HepG2 (cell line): ENCODE measurements around the gene PPP4R3A. TPM values are rescaled to one million over a fixed set of nuclear protein-coding genes. Genes with fewer than 3 reads are reported as not detected.

ENCODE experiments used
- HDAC6 ChIP-seq: fragments of 200-600 bp; sonication (generic); IDR thresholded peaks from 2 replicates; pipeline ENCODE4 v1.7.0; 2017; ENCODE audit warnings: mild to moderate bottlenecking, antibody characterized with exemption, low read length, low read depth
- MXD3 ChIP-seq: IDR thresholded peaks from 2 replicates; pipeline ENCODE4 v1.6.1; 2016; ENCODE audit warnings: mild to moderate bottlenecking, missing biosample characterization, missing genetic modification reagents
- PRPF4 ChIP-seq: fragments of 200-400 bp; formaldehyde crosslinking; IDR thresholded peaks from 2 replicates; pipeline ENCODE4 v1.6.1; 2016; ENCODE audit warnings: low read length, low read depth; ENCODE audit not compliant: poor library complexity, severe bottlenecking
- RAD21 ChIP-seq: fragments of 450-650 bp; formaldehyde crosslinking; IDR thresholded peaks from 2 replicates; pipeline ENCODE4 v1.5.0; 2020; ENCODE audit warnings: mild to moderate bottlenecking
- SIN3B ChIP-seq: fragments of 150-350 bp; IDR thresholded peaks from 2 replicates; pipeline ENCODE4 v1.6.1; 2014; ENCODE audit warnings: low read length
- TBL1XR1 ChIP-seq: fragments of 150-350 bp; IDR thresholded peaks from 2 replicates; pipeline ENCODE4 v1.6.1; 2014; ENCODE audit warnings: borderline replicate concordance, low read length; ENCODE audit not compliant: partially characterized antibody
- TBX2 ChIP-seq: sonication (generic); formaldehyde crosslinking; IDR thresholded peaks from 2 replicates; pipeline ENCODE4 v1.5.0; 2020; ENCODE audit warnings: missing genetic modification reagents, mild to moderate bottlenecking, borderline replicate concordance
- TCF12 ChIP-seq, 2 experiments: fragments of 450-650 bp in 1 of 2; sonication (generic) in 1 of 2; formaldehyde crosslinking in 1 of 2; IDR thresholded peaks; 2 replicates each; pipeline versions ENCODE4 v1.6.1 to v1.8.0; 2017 to 2022; ENCODE audit warnings: antibody characterized with exemption in 1 of 2, mild to moderate bottlenecking in 1 of 2, missing genetic modification reagents in 1 of 2, moderate library complexity in 1 of 2
- ZNF274 ChIP-seq: sonication (generic); formaldehyde crosslinking; IDR thresholded peaks from 2 replicates; pipeline ENCODE4 v1.5.1; 2020; ENCODE audit warnings: mild to moderate bottlenecking, missing genetic modification reagents
- ZNF343 ChIP-seq: sonication (generic); formaldehyde crosslinking; IDR thresholded peaks from 2 replicates; pipeline ENCODE4 v1.4.0; 2020; ENCODE audit warnings: mild to moderate bottlenecking, missing genetic modification reagents
- ZNF501 ChIP-seq: sonication (generic); formaldehyde crosslinking; IDR thresholded peaks from 2 replicates; pipeline ENCODE4 v1.5.1; 2020; ENCODE audit warnings: mild to moderate bottlenecking, moderate library complexity, missing genetic modification reagents
- ZNF674 ChIP-seq: sonication (generic); formaldehyde crosslinking; IDR thresholded peaks from 2 replicates; pipeline ENCODE4 v1.5.0; 2020; ENCODE audit warnings: low read depth, mild to moderate bottlenecking, missing genetic modification reagents
- ZSCAN22 ChIP-seq: sonication (generic); formaldehyde crosslinking; IDR thresholded peaks from 2 replicates; pipeline ENCODE4 v1.4.0; 2020; ENCODE audit warnings: mild to moderate bottlenecking, missing genetic modification reagents
- polyA plus RNA-seq, 8 experiments: library from polyadenylated mRNA; depleted of rRNA in 3 of 8; stranded (reverse) in 7 of 8; unstranded in 1 of 8; fragments of >200 nt; fragmentation: Illumina TruSeq in 4 of 8; extraction: Trizol in 4 of 8; gene quantifications; 2 replicates each; pipeline versions ENCODE4 v1.2.1 to v1.2.3, GENCODE V29; 2011 to 2016; ENCODE audit warnings: low read depth in 4 of 8, missing spikeins in 1 of 8, mixed read lengths in 1 of 8; ENCODE audit not compliant: insufficient read depth in 1 of 8
- total RNA-seq, 5 experiments: library from RNA; depleted of rRNA; stranded (reverse); fragments of >200 nt; fragmentation: Illumina TruSeq; extraction: Trizol; gene quantifications; 2 replicates each; pipeline ENCODE4 v1.2.3, GENCODE V29; 2016; ENCODE audit warnings: low read depth in 1 of 5
- TF ChIP-seq, protein P1 (sequence below): sonication (generic); formaldehyde crosslinking; IDR thresholded peaks from 2 replicates; pipeline ENCODE4 v1.4.0; 2020; ENCODE audit warnings: mild to moderate bottlenecking, missing genetic modification reagents
- TF ChIP-seq, protein P2 (sequence below): sonication (generic); formaldehyde crosslinking; IDR thresholded peaks from 2 replicates; pipeline ENCODE4 v1.4.0; 2020; ENCODE audit warnings: missing genetic modification reagents

Gene PPP4R3A
- total and polyA plus RNA-seq, 2 of the 13 experiments (the other 11 are each of a cell fraction or from before 2014, with no cell fraction given): 22.5 to 57.4 TPM

GRCh38 chr14:91510171-91511042 is at the start of gene PPP4R3A (continued):
- peak; percentile 99 for TF ChIP-seq ZNF501 (CRISPR knock-in tag)
- no peak for TF ChIP-seq SIN3B
- no peak for TF ChIP-seq TCF12 (IDR thresholded peaks at IDR 0.05)
- TF ChIP-seq TCF12 (CRISPR knock-in tag; IDR thresholded peaks at IDR 0.05): 0 out of 2 replicates have a peak, but pooled peaks have one; percentile 31
- TF ChIP-seq ZSCAN22 (CRISPR knock-in tag): no peak; the same call in 1 of the 2 replicates
- TF ChIP-seq ZNF274: peak; percentile 81
- peak; percentile 97 for TF ChIP-seq TBX2 (CRISPR knock-in tag)
- TF ChIP-seq PRPF4: no peak
- TF ChIP-seq HDAC6: no peak
- TF ChIP-seq, protein P1, sequence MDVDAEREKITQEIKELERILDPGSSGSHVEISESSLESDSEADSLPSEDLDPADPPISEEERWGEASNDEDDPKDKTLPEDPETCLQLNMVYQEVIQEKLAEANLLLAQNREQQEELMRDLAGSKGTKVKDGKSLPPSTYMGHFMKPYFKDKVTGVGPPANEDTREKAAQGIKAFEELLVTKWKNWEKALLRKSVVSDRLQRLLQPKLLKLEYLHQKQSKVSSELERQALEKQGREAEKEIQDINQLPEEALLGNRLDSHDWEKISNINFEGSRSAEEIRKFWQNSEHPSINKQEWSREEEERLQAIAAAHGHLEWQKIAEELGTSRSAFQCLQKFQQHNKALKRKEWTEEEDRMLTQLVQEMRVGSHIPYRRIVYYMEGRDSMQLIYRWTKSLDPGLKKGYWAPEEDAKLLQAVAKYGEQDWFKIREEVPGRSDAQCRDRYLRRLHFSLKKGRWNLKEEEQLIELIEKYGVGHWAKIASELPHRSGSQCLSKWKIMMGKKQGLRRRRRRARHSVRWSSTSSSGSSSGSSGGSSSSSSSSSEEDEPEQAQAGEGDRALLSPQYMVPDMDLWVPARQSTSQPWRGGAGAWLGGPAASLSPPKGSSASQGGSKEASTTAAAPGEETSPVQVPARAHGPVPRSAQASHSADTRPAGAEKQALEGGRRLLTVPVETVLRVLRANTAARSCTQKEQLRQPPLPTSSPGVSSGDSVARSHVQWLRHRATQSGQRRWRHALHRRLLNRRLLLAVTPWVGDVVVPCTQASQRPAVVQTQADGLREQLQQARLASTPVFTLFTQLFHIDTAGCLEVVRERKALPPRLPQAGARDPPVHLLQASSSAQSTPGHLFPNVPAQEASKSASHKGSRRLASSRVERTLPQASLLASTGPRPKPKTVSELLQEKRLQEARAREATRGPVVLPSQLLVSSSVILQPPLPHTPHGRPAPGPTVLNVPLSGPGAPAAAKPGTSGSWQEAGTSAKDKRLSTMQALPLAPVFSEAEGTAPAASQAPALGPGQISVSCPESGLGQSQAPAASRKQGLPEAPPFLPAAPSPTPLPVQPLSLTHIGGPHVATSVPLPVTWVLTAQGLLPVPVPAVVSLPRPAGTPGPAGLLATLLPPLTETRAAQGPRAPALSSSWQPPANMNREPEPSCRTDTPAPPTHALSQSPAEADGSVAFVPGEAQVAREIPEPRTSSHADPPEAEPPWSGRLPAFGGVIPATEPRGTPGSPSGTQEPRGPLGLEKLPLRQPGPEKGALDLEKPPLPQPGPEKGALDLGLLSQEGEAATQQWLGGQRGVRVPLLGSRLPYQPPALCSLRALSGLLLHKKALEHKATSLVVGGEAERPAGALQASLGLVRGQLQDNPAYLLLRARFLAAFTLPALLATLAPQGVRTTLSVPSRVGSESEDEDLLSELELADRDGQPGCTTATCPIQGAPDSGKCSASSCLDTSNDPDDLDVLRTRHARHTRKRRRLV (CRISPR knock-in tag): peak; percentile 38; the same call in 1 of the 2 replicates
- peak; percentile 94 for TF ChIP-seq ZNF343 (CRISPR knock-in tag)
- peak; percentile 27; the same call in 1 of the 2 replicates for TF ChIP-seq RAD21 (CRISPR knock-in tag)
- peak; percentile 96 for TF ChIP-seq MXD3 (CRISPR knock-in tag)
- TF ChIP-seq TBL1XR1: no peak
- no peak for TF ChIP-seq ZNF674 (CRISPR knock-in tag)
- TF ChIP-seq, protein P2, sequence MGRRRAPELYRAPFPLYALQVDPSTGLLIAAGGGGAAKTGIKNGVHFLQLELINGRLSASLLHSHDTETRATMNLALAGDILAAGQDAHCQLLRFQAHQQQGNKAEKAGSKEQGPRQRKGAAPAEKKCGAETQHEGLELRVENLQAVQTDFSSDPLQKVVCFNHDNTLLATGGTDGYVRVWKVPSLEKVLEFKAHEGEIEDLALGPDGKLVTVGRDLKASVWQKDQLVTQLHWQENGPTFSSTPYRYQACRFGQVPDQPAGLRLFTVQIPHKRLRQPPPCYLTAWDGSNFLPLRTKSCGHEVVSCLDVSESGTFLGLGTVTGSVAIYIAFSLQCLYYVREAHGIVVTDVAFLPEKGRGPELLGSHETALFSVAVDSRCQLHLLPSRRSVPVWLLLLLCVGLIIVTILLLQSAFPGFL: no peak
